ENCODE data around the gene GRAMD1A. TPM values are rescaled to one million over a fixed set of nuclear protein-coding genes. Genes with fewer than 3 reads are reported as not detected.

GRAMD1A gene
- total RNA-seq, 2 experiments from 2014 or later = 84.2 to 124 TPM

GRCh38 chr19:34985249-34986022 is 14.7 kb upstream of the GRAMD1A start:
- CTCF ChIA-PET (ENCODE audit: unreplicated experiment) = interaction anchor here (0.5 to 1.0 kb wide), 2 partner anchors 11 to 422 kb away, joined by 4 read pairs; no protein-coding TSS in a partner anchor
- H3K79me2 ChIP-seq (ENCODE audit: insufficient read depth, low read depth, low read length) = no peaks in the 10 kb centered on the region
- DNase-seq (ENCODE audit: low spot score) = peak; percentile 50
- H2AFZ ChIP-seq (ENCODE audit: low read length) = peak overlapping the region; percentile 83
- intact Hi-C loops (cut with micrococcal nuclease; ENCODE audit: unreplicated experiment) = no loop called here
- no peak overlapping the region for H3K27ac ChIP-seq (ENCODE audit: low read depth, low read length, poor library complexity, severe bottlenecking)
- H3K4me2 ChIP-seq (ENCODE audit: low read length) = peak overlapping the region; percentile 49
- no peak overlapping the region for H3K4me3 ChIP-seq (ENCODE audit: low read depth, low read length, poor library complexity, severe bottlenecking)
- BruUV-seq (replicated peaks) = no TSS peak
- peaks cover 8% of the 10 kb centered on the region; the same call in 1 of the 2 replicates for H3K9me3 ChIP-seq (ENCODE audit: low read length)
- H3K4me1 ChIP-seq (ENCODE audit: insufficient read depth, low read length, poor library complexity, severe bottlenecking) = peaks cover 13% of the 10 kb centered on the region
- TF ChIP-seq CTCF (conservative IDR thresholded peaks at IDR 0.05; ENCODE audit: low read length) = no peak
- no peak for TF ChIP-seq EZH2phosphoT487 (IDR thresholded peaks at IDR 0.05; ENCODE audit: borderline replicate concordance, low read depth, low read length)
- no peaks in the 10 kb centered on the region for H3K36me3 ChIP-seq (ENCODE audit: insufficient read depth, low read length)
- H3K9me2 ChIP-seq (ENCODE audit: insufficient read depth, low read length) = no peaks in the 10 kb centered on the region
- H4K20me1 ChIP-seq (ENCODE audit: insufficient read depth, low read length) = no peaks in the 10 kb centered on the region
- POLR2A ChIA-PET = interaction anchor here (0.6 kb wide), 1 partner anchor 150 kb away, joined by 3 read pairs; no protein-coding TSS in a partner anchor

- H3K9me2 ChIP-seq (ENCODE audit: insufficient read depth, low read length) = no peaks in the 10 kb centered on the region
- H3K9me3 ChIP-seq (ENCODE audit: low read length) = peaks cover 8% of the 10 kb centered on the region; the same call in 1 of the 2 replicates
- H4K20me1 ChIP-seq (ENCODE audit: insufficient read depth, low read length) = no peaks in the 10 kb centered on the region
- H3K79me2 ChIP-seq (ENCODE audit: insufficient read depth, low read depth, low read length) = no peaks in the 10 kb centered on the region
- POLR2A ChIA-PET = interaction anchor here (0.8 kb wide), 1 partner anchor 137 kb away, joined by 3 read pairs; no protein-coding TSS in a partner anchor
- H3K4me3 ChIP-seq (ENCODE audit: low read depth, low read length, poor library complexity, severe bottlenecking) = no peak overlapping the region
- TF ChIP-seq CTCF (conservative IDR thresholded peaks at IDR 0.05; ENCODE audit: low read length) (no peak), EZH2phosphoT487 (IDR thresholded peaks at IDR 0.05; ENCODE audit: borderline replicate concordance, low read depth, low read length) (no peak)
- no peaks in the 10 kb centered on the region for H3K36me3 ChIP-seq (ENCODE audit: insufficient read depth, low read length)
- CTCF ChIA-PET (ENCODE audit: unreplicated experiment) = no interaction called here
- H3K27ac ChIP-seq (ENCODE audit: low read depth, low read length, poor library complexity, severe bottlenecking) = no peak overlapping the region
- H2AFZ ChIP-seq (ENCODE audit: low read length) = no peak overlapping the region
- intact Hi-C loops (cut with micrococcal nuclease; ENCODE audit: unreplicated experiment) = no loop called here
- H3K4me2 ChIP-seq (ENCODE audit: low read length) = no peak overlapping the region
- no peak for DNase-seq (ENCODE audit: low spot score)
- BruUV-seq (replicated peaks) = no TSS peak
- H3K4me1 ChIP-seq (ENCODE audit: insufficient read depth, low read length, poor library complexity, severe bottlenecking) = peaks cover 13% of the 10 kb centered on the region
These were observed 12.0 kb upstream of the GRAMD1A start for GRCh38 chr19:34988119-34988518.

- POLR2A ChIA-PET = no interaction called here
- H3K9me2 ChIP-seq (ENCODE audit: insufficient read depth, low read length) = no peaks in the 10 kb centered on the region
- no TSS peak for BruUV-seq (replicated peaks)
- H3K9me3 ChIP-seq (ENCODE audit: low read length) = peaks cover 3% of the 10 kb centered on the region; the same call in 1 of the 2 replicates
- CTCF ChIA-PET (ENCODE audit: unreplicated experiment) = no interaction called here
- no peak overlapping the region for H3K27ac ChIP-seq (ENCODE audit: low read depth, low read length, poor library complexity, severe bottlenecking)
- H3K4me3 ChIP-seq (ENCODE audit: low read depth, low read length, poor library complexity, severe bottlenecking) = no peak overlapping the region
- TF ChIP-seq EZH2phosphoT487 (IDR thresholded peaks at IDR 0.05; ENCODE audit: borderline replicate concordance, low read depth, low read length) (no peak), CTCF (conservative IDR thresholded peaks at IDR 0.05; ENCODE audit: low read length) (no peak)
- peaks cover 13% of the 10 kb centered on the region for H3K4me1 ChIP-seq (ENCODE audit: insufficient read depth, low read length, poor library complexity, severe bottlenecking)
- no peaks in the 10 kb centered on the region for H4K20me1 ChIP-seq (ENCODE audit: insufficient read depth, low read length)
- H2AFZ ChIP-seq (ENCODE audit: low read length) = no peak overlapping the region
- H3K36me3 ChIP-seq (ENCODE audit: insufficient read depth, low read length) = no peaks in the 10 kb centered on the region
- no peaks in the 10 kb centered on the region for H3K79me2 ChIP-seq (ENCODE audit: insufficient read depth, low read depth, low read length)
- DNase-seq (ENCODE audit: low spot score) = no peak
- intact Hi-C loops (cut with micrococcal nuclease; ENCODE audit: unreplicated experiment) = no loop called here
- H3K4me2 ChIP-seq (ENCODE audit: low read length) = no peak overlapping the region
These were observed 10.8 kb upstream of the GRAMD1A start for GRCh38 chr19:34989298-34989697.
